Tibial nerve (tissue), 3 donors: ENCODE data around the gene SLC16A6.
"Not testable (repeated sequence)": the region's sequence is repeated elsewhere in the genome, so short reads cannot be mapped to it uniquely, and the experiment has no call there.

Source experiments
- POLR2A ChIP-seq, 2 donors: fragments of 450-650 bp; IDR thresholded peaks; one replicate each; pipeline ENCODE4 v1.6.1; 2017; ENCODE audit warnings: antibody characterized with exemption in 2 of 2, mild to moderate bottlenecking in 2 of 2, moderate library complexity in 2 of 2
- TF ChIP-seq, protein P1 (sequence below), 5 experiments: fragments of 200-600 bp in 3 of 5; fragments of 450-650 bp in 2 of 5; sonication (generic) in 3 of 5; IDR thresholded peaks; one replicate each; pipeline ENCODE4 v1.5.1; 2016 to 2019; ENCODE audit warnings: antibody characterized with exemption in 5 of 5, mild to moderate bottlenecking in 3 of 5, moderate library complexity in 2 of 5

DNA sequence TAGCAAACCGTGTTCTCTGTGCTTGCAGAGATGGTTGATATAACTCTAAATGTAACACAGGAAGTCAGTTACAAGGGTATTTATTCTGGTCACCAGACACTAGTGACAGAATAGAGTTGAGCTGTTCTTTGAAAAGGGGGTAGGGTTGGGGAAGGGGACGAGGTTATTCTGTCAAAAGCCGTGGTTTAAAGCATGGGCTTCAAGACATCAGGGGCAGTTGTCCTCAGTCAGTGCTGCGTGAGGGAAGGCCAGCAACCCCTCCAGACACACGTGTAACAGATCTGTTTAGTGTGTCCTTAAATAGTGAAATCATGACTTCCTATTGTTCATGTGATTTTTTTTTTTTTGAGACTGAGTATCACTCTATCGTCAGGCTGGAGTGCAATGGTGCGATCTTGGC lies 37.5 kb downstream of the SLC16A6 start:
- TF ChIP-seq, protein P1, sequence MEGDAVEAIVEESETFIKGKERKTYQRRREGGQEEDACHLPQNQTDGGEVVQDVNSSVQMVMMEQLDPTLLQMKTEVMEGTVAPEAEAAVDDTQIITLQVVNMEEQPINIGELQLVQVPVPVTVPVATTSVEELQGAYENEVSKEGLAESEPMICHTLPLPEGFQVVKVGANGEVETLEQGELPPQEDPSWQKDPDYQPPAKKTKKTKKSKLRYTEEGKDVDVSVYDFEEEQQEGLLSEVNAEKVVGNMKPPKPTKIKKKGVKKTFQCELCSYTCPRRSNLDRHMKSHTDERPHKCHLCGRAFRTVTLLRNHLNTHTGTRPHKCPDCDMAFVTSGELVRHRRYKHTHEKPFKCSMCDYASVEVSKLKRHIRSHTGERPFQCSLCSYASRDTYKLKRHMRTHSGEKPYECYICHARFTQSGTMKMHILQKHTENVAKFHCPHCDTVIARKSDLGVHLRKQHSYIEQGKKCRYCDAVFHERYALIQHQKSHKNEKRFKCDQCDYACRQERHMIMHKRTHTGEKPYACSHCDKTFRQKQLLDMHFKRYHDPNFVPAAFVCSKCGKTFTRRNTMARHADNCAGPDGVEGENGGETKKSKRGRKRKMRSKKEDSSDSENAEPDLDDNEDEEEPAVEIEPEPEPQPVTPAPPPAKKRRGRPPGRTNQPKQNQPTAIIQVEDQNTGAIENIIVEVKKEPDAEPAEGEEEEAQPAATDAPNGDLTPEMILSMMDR (IDR thresholded peaks at IDR 0.05): not testable (repeated sequence)
- TF ChIP-seq POLR2A (IDR thresholded peaks at IDR 0.05): not testable (repeated sequence)
